Measurements from ENCODE around the gene LRFN2. TPM values are rescaled to one million over a fixed set of nuclear protein-coding genes. Genes with fewer than 3 reads are reported as not detected.
A peak's percentile ranks its signal among the peaks of the same experiment; 100 is the strongest.

LRFN2 gene
- total and polyA plus RNA-seq, 12 donors, result not detected

GRCh38 chr6:40417031-40417430 lies 170.1 kb downstream of the LRFN2 start:
- Histone ChIP-seq H3K4me3 (no peak overlapping the region), H3K4me1 (peaks cover 0 to 11% (median 4%) of the 10 kb centered on the region in 9 donors), H3K36me3 (no peaks in the 10 kb centered on the region), H3K27ac (no peak overlapping the region), H3K9me3 (no peaks in the 10 kb centered on the region), H3K27me3 (peaks cover 0 to 68% (median 46%) of the 10 kb centered on the region in 7 donors)
- ATAC-seq (peak; percentile 37 to 88 (median 80)), DNase-seq (peak; percentile 23 to 48)
- TF ChIP-seq CTCF (IDR thresholded peaks at IDR 0.05), result no peak
- 51 to 56% methylated on average over 9 of the region's 9 CpGs for WGBS, 2 donors
- intact Hi-C loops (cut with DNase I), result no loop called here

- TF ChIP-seq CTCF (IDR thresholded peaks at IDR 0.05), result no peak
- Histone ChIP-seq H3K27ac (no peak overlapping the region), H3K9me3 (no peaks in the 10 kb centered on the region), H3K4me3 (no peak overlapping the region), H3K4me1 (peaks cover 0 to 19% (median 4%) of the 10 kb centered on the region in 9 donors), H3K36me3 (no peaks in the 10 kb centered on the region), H3K27me3 (peaks cover 0 to 64% (median 31%) of the 10 kb centered on the region in 7 donors)
- DNase-seq (no peak), ATAC-seq (no peak)
- WGBS, 2 donors, result 83 to 88% methylated on average over 6 of the region's 6 CpGs
- intact Hi-C loops (cut with DNase I), result no loop called here
These were observed 172.5 kb downstream of the LRFN2 start for GRCh38 chr6:40414617-40415016.

DNA sequence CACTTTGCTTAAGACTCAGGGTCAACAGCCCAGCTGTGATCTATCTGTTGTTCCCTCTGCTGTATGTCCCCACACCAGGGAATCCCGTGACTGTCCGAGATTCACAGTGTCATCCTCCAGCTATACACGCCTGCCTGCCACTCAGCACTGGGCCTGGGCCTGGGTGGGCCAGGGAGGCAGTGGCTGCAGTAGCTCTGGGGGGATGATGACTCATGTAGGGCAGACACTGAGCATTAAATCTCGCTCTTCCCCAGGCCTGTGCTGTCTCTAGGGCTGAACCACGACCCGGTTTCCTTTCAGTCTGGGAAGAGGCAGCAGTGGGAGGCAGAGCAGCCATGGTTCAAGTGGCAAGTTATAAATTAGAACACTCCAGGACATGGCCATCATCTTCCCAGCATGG lies 173.9 kb downstream of the LRFN2 start:
- DNase-seq, result no peak
- peaks cover 0 to 19% (median 4%) of the 10 kb centered on the region in 9 donors for H3K4me1 ChIP-seq
- no peaks in the 10 kb centered on the region for H3K9me3 ChIP-seq
- H3K36me3 ChIP-seq, result no peaks in the 10 kb centered on the region
- peaks cover 0 to 64% (median 33%) of the 10 kb centered on the region in 7 donors for H3K27me3 ChIP-seq
- intact Hi-C loops (cut with DNase I), result no loop called here
- WGBS, 2 donors, result 58 to 64% methylated on average over 6 of the region's 6 CpGs
- H3K4me3 ChIP-seq, result no peak overlapping the region
- ATAC-seq, result no peak
- H3K27ac ChIP-seq, result no peak overlapping the region
- TF ChIP-seq CTCF (IDR thresholded peaks at IDR 0.05), result no peak

- no peak for TF ChIP-seq CTCF (IDR thresholded peaks at IDR 0.05)
- Histone ChIP-seq H3K36me3 (no peaks in the 10 kb centered on the region), H3K9me3 (no peaks in the 10 kb centered on the region), H3K27ac (no peak overlapping the region), H3K4me3 (no peak overlapping the region), H3K27me3 (peaks cover 0 to 62% (median 25%) of the 10 kb centered on the region in 7 donors), H3K4me1 (peaks cover 0 to 15% (median 3%) of the 10 kb centered on the region in 9 donors)
- DNase-seq (peak in 1 of 2 donors; percentile 40), ATAC-seq (peak; percentile 57 to 96 (median 80))
- 33 to 47% methylated on average over 6 of the region's 6 CpGs for WGBS, 2 donors
- intact Hi-C loops (cut with DNase I), result no loop called here
These were observed 175.3 kb downstream of the LRFN2 start for GRCh38 chr6:40411881-40412280.

Data from heart right ventricle (tissue), 16 donors.